Measurements from ENCODE around the gene ELMO3.

Gene ELMO3

DNA sequence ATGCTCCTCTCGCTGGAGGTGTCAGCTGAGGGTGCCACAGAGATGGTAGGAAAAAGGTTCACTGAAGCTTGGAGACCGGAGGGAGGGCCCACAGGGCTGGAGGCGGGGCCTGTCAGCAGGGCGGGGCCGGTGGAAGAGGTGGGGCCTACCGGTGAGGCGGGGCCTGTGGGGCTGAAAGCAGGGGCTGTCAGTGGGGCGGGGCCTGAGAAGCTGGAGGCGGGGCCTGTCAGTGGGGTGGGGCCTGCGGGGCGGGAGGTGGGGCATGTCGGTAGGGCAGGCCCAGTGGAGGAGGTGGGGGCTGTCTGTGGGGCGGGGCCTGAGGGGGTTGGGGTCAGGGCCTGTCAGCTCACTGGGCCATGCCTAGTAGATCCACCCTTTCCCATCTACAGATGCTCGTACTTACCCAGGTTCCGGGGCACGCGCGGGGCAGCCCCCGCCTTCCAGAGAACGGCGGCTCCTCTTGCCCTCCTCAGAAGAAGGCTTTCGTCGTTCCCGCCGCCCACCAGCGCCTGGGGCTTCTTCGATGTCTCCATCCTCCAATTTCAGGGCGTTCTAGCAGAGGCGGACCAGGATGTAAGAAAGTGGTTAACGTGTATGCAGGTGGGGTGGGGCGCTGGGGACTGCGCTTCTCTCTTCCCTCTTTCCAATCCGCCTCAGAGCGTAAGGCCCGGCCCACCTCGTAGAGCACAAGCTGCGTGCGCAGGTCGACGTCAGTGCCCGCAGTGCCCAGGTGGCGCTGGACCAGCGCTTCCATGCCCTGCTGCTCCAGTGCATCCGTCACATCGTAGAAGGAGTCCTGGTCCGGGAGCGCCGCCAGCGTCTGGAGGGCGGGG lies 37.8 kb downstream of the ELMO3 start:
- peak in 1 of 2 donors; percentile 16 for DNase-seq
- Histone ChIP-seq H3K4me1 (peaks cover 0 to 20% (median 16%) of the 10 kb centered on the region in 4 donors), H3K27me3 (no peaks in the 10 kb centered on the region), H3K9me3 (no peaks in the 10 kb centered on the region), H3K4me3 (no peak overlapping the region), H3K36me3 (peaks cover 14 to 68% (median 60%) of the 10 kb centered on the region in 3 donors), H3K27ac (no peak overlapping the region)
- intact Hi-C loops (cut with DNase I; ENCODE audit: low total_unique reads) = no loop called here
- TF ChIP-seq, protein P1, sequence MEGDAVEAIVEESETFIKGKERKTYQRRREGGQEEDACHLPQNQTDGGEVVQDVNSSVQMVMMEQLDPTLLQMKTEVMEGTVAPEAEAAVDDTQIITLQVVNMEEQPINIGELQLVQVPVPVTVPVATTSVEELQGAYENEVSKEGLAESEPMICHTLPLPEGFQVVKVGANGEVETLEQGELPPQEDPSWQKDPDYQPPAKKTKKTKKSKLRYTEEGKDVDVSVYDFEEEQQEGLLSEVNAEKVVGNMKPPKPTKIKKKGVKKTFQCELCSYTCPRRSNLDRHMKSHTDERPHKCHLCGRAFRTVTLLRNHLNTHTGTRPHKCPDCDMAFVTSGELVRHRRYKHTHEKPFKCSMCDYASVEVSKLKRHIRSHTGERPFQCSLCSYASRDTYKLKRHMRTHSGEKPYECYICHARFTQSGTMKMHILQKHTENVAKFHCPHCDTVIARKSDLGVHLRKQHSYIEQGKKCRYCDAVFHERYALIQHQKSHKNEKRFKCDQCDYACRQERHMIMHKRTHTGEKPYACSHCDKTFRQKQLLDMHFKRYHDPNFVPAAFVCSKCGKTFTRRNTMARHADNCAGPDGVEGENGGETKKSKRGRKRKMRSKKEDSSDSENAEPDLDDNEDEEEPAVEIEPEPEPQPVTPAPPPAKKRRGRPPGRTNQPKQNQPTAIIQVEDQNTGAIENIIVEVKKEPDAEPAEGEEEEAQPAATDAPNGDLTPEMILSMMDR (IDR thresholded peaks at IDR 0.05) = no peak

DNA sequence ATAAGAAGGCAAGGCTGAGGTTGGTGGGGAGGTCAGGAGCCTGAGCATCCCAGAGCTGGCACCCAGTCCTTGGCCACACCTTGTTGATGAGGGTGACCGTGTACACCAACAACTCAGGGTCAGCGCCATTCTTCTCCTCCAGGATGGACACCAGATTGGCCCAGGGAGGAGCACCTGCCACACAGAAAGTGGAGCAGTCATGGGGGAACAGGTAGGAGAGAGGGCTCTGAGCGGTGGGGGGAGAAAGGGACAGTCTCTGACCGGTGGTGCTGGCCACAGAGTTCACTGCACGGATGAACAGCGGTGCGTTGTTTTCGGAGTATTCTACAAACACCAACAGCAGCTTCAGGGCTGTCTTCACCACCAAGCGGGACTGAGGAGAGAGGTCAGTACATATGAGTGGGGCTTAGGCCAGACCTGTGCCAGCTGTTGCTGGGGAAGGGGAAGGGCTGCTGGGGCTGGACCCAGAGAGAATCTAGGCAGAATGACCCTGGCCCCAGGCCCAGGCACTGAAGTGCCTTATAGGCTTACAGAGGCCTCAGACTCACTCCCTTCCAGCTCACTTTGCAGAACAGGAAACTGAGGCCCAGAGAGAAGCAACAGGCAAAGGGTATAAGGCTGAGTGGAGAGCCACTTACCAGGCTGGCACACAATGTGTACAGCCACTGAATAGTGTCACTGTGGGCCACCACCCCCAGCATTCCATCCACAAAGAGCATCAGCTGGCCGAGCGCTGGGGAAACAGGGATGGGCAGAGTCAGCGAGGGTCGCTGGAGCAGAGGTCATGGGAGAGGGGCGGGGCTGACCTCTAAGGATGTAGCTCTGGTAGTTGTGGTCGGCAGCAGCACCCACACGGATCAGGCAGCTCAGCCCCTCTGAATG lies 38.7 kb downstream of the ELMO3 start:
- H3K27ac ChIP-seq = no peak overlapping the region
- TF ChIP-seq, protein P1 (IDR thresholded peaks at IDR 0.05) = no peak

DNA sequence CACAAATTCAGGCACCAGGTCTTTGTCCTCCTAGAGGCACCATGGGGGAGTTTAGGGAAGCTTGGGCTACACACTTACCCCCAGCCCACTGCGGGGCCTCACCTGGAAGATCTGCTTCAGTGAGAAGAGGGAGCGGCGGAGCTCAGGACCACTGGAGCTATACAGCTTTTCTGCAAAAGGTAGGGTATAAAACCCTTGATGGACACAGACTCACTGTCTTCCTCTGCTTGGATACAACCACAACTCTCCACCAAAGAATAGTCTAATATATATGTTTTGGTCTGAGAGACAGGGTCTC lies 39.3 kb downstream of the ELMO3 start:
- H3K27me3 ChIP-seq = no peaks in the 10 kb centered on the region
- no peak overlapping the region for H3K27ac ChIP-seq
- H3K4me1 ChIP-seq = peaks cover 0 to 28% (median 20%) of the 10 kb centered on the region in 4 donors
- no peak overlapping the region for H3K4me3 ChIP-seq
- no peak for DNase-seq
- TF ChIP-seq, protein P1 (IDR thresholded peaks at IDR 0.05) = no peak
- peaks cover 14 to 63% (median 54%) of the 10 kb centered on the region in 3 donors for H3K36me3 ChIP-seq
- intact Hi-C loops (cut with DNase I; ENCODE audit: low total_unique reads) = no loop called here
- no peaks in the 10 kb centered on the region for H3K9me3 ChIP-seq

More for the DNA sequence above, 38.7 kb downstream of the ELMO3 start:
- Histone ChIP-seq H3K36me3 (peaks cover 14 to 64% (median 59%) of the 10 kb centered on the region in 3 donors), H3K4me3 (no peak overlapping the region), H3K4me1 (peaks cover 0 to 28% (median 20%) of the 10 kb centered on the region in 4 donors), H3K27me3 (no peaks in the 10 kb centered on the region), H3K9me3 (no peaks in the 10 kb centered on the region)
- intact Hi-C loops (cut with DNase I; ENCODE audit: low total_unique reads) = no loop called here
- DNase-seq = peak in 1 of 2 donors; percentile 20

DNA sequence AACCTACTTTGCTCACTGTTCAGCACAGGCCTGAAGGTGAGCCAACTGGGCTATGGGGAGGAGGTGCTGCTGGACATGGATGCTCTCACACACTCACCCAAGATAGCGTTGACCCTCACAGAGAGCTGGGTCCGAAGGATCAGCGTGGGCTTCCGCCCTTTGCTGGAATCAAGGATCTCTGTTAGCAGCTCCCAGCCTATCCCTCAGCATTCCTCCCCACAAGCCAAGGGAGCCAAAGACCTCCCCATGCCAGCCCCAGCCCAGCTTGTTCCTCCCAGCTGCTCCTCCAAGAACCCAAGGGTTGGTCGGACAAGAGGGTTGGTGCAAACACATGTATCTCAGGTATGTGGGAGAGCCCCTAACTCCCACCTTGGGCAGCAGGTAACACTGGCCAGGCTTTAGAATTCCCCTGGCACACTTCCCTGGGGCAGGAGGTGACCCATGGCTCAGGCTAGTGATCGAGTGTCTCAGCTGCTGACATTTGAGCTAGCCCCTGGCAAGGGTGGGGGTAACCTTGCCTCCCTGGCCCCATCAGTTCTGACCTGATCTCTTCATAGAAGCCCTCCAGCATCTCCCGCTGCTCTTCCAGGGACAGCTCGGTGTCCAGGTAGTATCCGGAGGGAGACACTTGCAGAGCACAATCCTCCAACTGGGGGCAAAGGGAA lies 40.0 kb downstream of the ELMO3 start:
- Histone ChIP-seq H3K36me3 (peaks cover 14 to 56% (median 47%) of the 10 kb centered on the region in 3 donors), H3K27ac (no peak overlapping the region), H3K9me3 (no peaks in the 10 kb centered on the region), H3K4me3 (no peak overlapping the region), H3K27me3 (no peaks in the 10 kb centered on the region), H3K4me1 (peaks cover 0 to 34% (median 24%) of the 10 kb centered on the region in 4 donors)
- DNase-seq = peak in 1 of 2 donors; percentile 6
- intact Hi-C loops (cut with DNase I; ENCODE audit: low total_unique reads) = no loop called here
- TF ChIP-seq, protein P1 (IDR thresholded peaks at IDR 0.05) = no peak

DNA sequence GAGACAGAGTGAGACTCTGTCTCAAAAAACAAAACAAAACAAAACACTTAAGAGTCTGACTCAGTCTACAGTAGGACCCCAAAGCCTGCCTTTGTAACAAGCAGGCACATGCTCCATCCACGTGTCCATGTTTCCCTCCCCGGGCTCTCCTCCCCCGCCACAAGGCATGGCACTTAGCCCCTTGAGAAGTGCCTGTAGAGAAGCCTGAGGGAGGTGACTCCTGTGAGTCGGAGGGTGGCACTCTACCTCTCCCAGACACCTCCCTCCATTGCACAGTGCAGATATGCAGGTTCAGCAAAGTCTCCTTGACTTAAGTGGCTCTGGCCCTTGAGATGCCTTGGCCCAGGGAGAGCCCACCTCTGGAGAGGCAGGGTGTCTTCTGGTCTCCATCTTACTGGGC lies 41.6 kb downstream of the ELMO3 start:
- H3K4me1 ChIP-seq = peaks cover 0 to 49% (median 39%) of the 10 kb centered on the region in 4 donors
- no peaks in the 10 kb centered on the region for H3K27me3 ChIP-seq
- peak overlapping the region; percentile 65 to 81 for H3K27ac ChIP-seq
- DNase-seq = peak in 1 of 2 donors; percentile 20
- TF ChIP-seq, protein P1 (IDR thresholded peaks at IDR 0.05) = no peak
- intact Hi-C loops (cut with DNase I; ENCODE audit: low total_unique reads) = no loop called here
- H3K4me3 ChIP-seq = no peak overlapping the region
- peaks cover 9 to 41% (median 40%) of the 10 kb centered on the region in 3 donors for H3K36me3 ChIP-seq
- no peaks in the 10 kb centered on the region for H3K9me3 ChIP-seq
